Measurements from ENCODE around the gene OTOP3. TPM values are rescaled to one million over a fixed set of nuclear protein-coding genes. Genes with fewer than 3 reads are reported as not detected.

OTOP3 gene
- total and polyA plus RNA-seq, 2 donors (not counting 3 experiments of a cell fraction or from before 2014, with no cell fraction given), result not detected

GRCh38 chr17:74890554-74890953, 45.1 kb upstream of the OTOP3 start:
- DNase-seq (ENCODE audit: low read depth, low spot score) (no peak), FAIRE-seq (no peak)
- Histone ChIP-seq H3K4me1 (ENCODE audit: control insufficient read depth, extremely low read depth, insufficient read depth, low read length) (no peaks in the 10 kb centered on the region), H3K4me3 (replicated peaks in 1 of 3; ENCODE audit: insufficient read depth in 1 of 3, low read depth in 1 of 3, low read length in 3 of 3) (no peak overlapping the region), H3K9me1 (replicated peaks; ENCODE audit: control insufficient read depth, extremely low read depth, insufficient read depth, low read length) (no peaks in the 10 kb centered on the region), H3K9ac (replicated peaks; ENCODE audit: extremely low read depth, insufficient read depth, low read length) (no peak overlapping the region), H4K20me1 (replicated peaks; ENCODE audit: control insufficient read depth, extremely low read depth, insufficient read depth, low read length) (no peaks in the 10 kb centered on the region), H3K9me3 (replicated peaks; ENCODE audit: control insufficient read depth, insufficient read depth, low read length) (no peaks in the 10 kb centered on the region), H3K79me2 (ENCODE audit: control insufficient read depth, insufficient read depth, low read length) (no peaks in the 10 kb centered on the region), H3K36me3 (ENCODE audit: control insufficient read depth in 2 of 2, extremely low read depth in 1 of 2, insufficient read depth in 2 of 2, low read length in 2 of 2) (no peaks in the 10 kb centered on the region), H3K27ac (ENCODE audit: insufficient read depth, low read depth, low read length) (no peak overlapping the region), H3K4me2 (ENCODE audit: insufficient read depth, low read length) (no peak overlapping the region), H3K27me3 (ENCODE audit: control insufficient read depth in 2 of 2, insufficient read depth in 2 of 2, low read length in 2 of 2) (peaks cover 31 to 37% of the 10 kb centered on the region in 2 experiments), H2AFZ (ENCODE audit: low read depth, low read length) (no peak overlapping the region)
- CTCF ChIA-PET, result no interaction called here
- intact Hi-C loops (cut with micrococcal nuclease) (no loop called here), dilution Hi-C loops (cut with MboI; ENCODE audit: extremely low pct_ligation_motif_present, low sequenced_read_pairs) (no loop called here)
- BruUV-seq (replicated peaks), result no TSS peak
- TF ChIP-seq FOS (IDR thresholded peaks at IDR 0.05; ENCODE audit: borderline replicate concordance, insufficient read depth, low read length) (no peak), EZH2 (IDR thresholded peaks at IDR 0.05; ENCODE audit: borderline replicate concordance, low read depth, low read length, severe bottlenecking) (no peak), POLR2A (IDR thresholded peaks at IDR 0.05; ENCODE audit: low read depth, low read length) (no peak), MAX (IDR thresholded peaks at IDR 0.05; ENCODE audit: insufficient read depth, insufficient read length) (no peak), POLR2AphosphoS5 (IDR thresholded peaks at IDR 0.05; ENCODE audit: insufficient read depth, low read depth, low read length) (no peak), JUN (IDR thresholded peaks at IDR 0.05; ENCODE audit: borderline replicate concordance, insufficient read depth, insufficient read length, low read depth) (no peak), MYC (IDR thresholded peaks at IDR 0.05; ENCODE audit: low read depth, low read length) (no peak), CTCF (IDR thresholded peaks at IDR 0.05; ENCODE audit: extremely low read depth in 1 of 2, insufficient read depth in 1 of 2, low read depth in 1 of 2, low read length in 2 of 2) (no peak), GATA2 (IDR thresholded peaks at IDR 0.05; ENCODE audit: insufficient read depth, insufficient read length, low read depth, low read length) (no peak)
- POLR2A ChIA-PET, result no interaction called here

All from endothelial cell of umbilical vein (primary cell).